HG03520 (cell line): ENCODE measurements around the gene PCNA.
"Not testable (repeated sequence)": the region's sequence is repeated elsewhere in the genome, so short reads cannot be mapped to it uniquely, and the experiment has no call there.

Experiments
- ATAC-seq: cut with Tn5 transposase; IDR thresholded peaks from one replicate; pipeline ENCODE4 v1.9.1; 2021; ENCODE audit warnings: mild to moderate bottlenecking, moderate library complexity; ENCODE audit not compliant: unreplicated experiment

Gene PCNA

DNA sequence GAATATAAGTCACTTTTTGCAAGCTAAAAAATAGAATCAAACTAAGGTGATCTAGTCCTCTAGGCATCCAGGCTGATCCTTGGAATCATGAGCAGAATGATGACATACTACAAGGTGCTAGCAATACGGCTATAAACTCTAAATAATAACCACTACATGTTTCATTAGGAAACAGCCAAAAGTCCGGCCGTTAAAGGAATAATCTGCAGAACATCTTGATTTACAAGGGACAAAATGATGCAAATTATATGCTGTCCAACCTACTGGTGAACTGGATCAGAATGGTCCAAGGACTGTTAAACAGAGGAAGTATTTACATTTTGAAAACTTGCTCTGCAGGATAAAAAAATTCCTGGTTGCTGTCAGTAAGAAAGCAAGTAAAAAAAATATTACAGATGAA is 19.8 kb downstream of the PCNA start:
- ATAC-seq, result not testable (repeated sequence)

DNA sequence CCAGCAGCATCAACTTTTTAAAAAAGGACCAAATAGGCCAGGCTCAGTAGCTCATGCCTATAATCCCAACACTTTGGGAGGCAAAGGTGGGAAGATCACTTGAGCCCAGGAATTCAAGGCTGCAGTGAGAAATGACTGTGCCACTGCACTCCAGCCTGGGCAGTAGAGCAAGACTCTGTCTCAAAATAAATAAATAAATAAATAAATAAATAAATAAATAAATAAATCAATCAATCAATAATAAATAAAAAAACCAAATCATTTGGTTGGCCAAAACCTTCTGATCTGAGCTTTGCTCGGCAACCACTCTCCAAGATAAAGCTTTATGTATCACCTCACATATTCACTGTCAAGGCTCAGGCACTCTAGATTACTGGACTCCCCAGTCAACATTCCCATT is 20.7 kb downstream of the PCNA start:
- ATAC-seq, result not testable (repeated sequence)

DNA sequence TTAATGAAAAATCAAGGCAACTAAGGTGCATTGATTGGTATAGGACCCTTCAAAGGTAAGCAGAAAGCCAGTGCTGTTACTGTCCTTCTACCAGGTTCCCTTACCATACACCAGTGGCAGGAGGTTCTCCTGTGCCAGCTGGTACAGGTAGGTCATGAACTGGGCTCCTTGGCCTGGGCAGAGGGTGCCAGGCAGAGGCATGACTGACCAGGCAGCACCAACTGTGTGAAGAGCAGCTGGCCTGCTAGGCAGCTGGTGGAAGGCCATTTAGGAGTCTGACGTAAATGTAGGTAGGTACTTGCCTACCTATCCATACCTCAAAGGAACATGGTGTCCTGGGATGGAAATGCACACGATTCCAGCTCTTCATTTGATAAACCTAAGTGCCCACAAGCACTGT is 23.3 kb downstream of the PCNA start:
- ATAC-seq, result no peak

DNA sequence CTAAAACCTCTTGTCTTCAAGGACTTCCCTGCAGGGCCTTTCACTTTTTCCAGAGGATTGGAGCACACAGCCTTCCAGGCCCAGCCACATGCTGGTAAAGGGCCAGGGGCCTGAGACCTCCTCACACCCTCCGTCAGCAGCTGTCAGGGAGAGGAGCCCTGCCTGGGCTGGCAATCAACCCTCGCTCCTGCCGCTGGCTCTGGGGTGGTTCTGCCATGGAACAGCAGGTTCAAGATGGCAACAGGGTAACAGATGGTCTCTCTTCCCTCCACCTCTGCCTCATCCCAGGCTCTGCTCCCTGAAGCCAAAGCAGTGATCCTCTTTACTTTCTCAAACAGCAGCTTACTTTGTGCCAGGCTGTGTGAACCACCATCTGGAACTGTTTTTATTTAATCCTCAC is 23.8 kb downstream of the PCNA start:
- no peak for ATAC-seq

DNA sequence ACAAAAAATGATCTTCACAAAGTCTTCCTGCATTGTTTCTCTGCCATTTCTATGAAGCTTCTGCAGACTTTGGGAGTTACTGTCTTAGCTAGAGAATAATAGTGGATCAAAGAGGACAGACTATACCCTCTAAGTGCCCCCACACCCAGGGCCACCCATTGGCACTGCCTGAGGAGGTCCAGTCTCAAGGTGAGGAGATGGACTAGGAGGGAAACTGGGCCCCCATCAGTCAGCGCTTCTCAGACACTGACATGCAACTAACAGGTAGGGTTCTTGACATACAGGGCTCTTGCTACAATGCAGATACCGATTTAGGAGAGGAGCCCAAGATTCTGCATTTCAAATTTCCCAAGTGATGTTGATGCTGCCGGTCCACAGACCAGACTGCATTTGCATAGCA is 24.3 kb downstream of the PCNA start:
- no peak for ATAC-seq

DNA sequence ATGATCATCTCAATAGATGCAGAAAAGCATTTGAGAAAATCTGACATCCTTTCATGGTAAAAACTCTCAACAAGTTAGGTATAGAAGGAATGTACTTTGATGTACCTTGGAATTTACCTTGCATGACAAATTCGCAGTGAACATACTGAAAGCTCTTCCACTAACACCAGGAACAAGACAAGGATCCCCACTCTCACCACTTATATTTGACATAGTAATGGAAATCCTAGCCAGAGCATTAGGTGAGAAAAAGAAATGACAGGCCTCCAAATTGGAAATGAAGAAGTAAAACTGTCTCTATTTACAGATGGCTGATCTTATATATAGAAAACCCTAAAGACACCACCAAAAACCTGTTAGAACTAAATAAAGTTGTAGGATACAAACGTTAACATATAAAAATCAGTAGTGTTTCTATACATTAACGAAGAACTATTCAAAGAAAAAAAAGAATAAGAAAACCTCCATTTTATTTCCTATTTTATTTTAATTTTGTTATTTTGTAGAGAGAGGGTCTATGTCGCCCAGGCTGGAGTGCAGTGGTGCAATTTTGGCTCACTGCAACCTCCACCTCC is 26.9 kb downstream of the PCNA start:
- ATAC-seq, result no peak

DNA sequence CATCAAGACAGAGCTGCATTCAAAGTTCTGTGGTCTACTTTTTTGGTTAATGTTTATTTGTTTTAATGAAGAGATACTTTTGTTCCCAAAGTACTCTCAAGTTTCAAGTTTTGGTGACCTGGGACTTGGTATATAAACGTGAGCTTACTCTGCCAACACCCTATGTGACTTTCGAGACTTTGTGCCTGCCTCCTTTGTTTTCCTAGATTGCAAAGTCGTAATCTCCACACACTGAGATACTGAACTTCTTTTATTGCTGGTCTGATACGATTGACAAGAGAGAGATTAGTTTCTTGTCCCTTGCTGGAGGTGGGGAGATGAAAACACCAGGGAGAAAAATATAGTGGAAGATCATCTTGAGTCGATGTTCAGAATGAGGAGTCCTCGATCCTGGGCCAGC is 27.9 kb downstream of the PCNA start:
- no peak for ATAC-seq

DNA sequence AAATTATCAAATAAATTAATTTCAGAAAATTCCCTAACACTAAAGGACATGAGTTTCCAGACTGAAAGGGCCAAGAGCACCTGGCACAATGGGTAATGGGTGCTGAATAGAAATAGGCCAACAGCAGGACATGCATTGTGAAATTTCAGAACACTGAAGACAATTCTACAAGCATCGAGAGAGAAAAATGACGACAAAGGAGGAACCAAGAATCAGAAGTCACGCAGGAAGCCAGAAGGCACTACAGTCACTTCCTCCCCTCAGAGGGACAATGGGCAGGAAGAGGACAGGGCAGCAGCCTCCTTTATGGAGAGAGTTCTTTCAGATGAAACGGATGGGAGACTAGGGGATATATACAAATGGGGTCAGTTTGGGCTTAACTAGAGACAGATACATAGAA is 29.6 kb downstream of the PCNA start:
- no peak for ATAC-seq

DNA sequence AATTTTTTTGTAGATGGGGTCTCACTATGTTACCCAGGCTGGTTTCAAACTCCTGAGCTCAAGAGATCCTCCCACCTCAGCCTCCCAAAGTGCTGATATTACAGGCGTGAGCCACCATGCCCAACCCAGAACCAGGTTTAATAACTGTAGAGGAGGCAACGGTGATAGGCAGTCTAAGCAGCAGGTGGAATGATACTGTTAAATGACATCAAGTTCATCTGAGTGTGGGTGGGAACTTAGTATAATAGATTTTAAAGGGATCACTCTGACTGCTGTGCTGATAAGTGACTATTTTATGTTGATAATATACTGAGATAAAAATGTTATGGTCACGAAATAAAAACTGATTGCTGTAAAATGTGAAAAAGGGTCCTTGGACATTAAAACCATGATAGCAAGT is 31.1 kb downstream of the PCNA start:
- no peak for ATAC-seq

DNA sequence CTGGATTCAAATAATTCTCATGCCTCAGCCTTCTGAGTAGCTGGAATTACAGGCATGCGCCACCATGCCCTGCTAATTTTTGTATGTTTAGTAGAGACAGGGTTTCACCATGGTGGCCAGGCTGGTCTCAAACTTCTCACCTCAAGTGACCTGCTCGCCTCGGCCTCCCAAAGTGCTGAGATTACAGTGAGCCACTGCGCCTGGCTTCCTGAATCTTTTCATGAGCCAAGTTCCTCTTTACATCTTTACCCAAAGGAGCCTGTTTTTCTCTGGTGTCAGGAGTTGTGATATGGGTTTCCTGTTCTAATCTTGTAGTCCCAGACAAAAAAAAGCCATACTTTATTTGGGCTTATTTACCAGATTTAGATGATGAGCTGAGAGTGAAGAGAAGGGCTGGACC is 34.4 kb downstream of the PCNA start:
- no peak for ATAC-seq

DNA sequence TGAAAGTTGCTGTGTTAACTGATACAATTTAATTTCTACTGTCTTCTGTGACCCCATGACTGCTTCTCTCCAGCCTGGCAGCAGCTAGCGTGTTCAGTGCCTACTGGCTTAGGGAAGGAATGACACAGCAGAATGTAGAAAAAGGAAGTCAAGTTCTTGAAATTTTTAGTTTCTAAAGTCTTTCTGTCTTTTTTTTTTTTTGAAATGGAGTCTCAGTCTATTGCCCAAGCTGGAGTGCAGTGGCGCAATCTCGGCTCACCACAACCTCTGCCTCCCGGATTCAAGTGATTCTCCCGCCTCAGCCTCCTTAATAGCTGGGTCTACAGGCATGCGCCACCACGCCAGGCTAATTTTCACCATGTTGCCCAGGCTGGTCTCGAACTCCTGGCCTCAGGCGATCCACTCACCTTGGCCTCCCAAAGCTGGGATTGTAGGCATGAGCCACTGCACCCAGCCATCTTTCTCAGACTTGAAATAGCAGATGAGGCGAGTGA is 39.3 kb downstream of the PCNA start:
- no peak for ATAC-seq

DNA sequence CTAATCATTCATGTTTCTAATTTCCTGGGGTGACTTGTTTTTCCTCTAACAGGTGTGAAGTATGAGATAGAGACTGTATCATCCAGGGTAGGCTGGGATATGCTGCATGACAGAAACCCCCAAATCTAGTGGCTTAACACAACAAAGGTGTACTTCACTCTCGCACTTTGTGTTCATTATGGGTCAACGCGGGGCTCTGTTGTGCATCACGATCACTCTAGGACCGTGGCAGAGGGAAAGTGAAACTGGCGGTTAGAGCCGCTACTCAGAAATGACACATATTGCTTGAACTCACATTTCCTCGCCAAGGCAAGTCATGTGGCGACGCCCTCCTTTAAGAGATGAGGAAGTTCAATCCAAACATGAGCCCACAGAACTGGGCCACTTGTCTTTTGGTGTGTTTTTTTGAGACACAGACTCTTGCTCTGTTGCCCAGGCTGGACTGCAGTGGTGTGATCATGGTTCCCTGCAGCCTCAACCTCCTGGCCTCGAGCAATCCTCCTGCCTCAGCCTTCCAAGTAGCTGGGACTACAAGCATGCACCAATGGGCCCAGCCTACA is 41.3 kb downstream of the PCNA start:
- ATAC-seq, result peak; percentile 97

DNA sequence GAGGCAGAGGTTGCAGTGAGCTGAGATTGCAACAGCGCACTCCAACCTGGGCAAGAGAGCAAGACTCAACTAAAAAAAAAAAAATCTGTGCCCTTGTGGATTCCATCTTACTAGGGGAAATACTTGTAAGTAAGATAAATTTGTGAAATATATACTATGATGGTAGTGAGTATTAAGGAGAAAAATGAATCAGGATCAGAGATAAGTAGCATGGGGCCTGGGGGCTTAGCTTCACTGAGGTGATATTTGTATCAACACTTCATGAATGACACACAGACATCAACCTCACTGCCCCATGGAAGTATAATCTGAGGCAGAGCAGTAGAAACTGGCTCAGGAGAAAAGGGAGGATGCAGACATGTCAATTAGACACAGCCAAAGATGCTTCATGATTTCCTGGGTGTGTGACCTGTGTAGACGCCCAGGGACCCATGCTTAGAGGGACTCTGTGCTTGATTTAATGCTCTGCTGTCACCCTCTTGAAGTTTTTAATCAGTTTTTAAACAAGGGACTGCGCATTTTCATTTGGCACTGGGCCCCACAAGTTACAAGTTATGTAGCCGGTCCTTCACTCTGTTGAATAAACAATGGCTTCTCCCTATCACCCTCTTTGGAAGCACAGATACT is 41.9 kb downstream of the PCNA start:
- no peak for ATAC-seq

DNA sequence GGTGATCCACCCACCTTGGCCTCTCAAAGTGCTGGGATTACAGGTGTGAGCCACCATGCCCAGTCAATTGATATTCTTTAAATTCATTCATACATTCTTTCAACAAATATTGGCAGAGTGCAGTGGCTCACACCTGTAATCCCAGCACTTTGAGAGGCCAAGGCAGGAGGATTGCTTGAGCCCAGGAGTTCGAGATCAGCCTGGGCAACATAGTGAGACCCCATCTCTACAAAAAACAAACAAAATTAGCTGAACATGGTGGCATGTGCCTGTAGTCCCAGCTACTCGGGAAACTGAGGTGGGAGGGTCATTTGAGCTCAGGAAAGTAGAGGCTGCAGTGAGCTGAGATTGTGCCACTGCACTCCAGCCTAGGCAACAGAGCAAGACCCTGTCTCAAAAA is 42.8 kb downstream of the PCNA start:
- not testable (repeated sequence) for ATAC-seq

DNA sequence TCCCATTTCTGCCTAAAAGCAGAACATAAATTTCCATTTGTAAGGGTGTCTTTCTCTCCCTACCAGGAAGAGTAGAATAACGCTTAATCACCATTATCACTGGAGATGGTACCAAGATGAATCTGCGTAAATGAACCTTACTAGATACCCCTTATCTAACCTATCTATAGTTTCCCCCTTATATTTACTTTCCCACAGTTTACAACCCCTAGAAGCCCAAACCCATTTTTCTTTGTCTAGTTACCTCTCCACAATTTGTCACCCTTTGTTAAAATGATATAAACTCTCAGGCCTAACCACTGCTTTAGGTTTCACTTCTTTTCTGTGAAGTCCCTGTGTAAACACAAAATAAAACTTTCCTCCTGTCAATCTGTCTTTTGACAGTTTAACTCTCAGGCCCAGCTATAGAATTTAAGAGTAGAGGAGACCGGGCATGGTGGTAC is 45.5 kb downstream of the PCNA start:
- ATAC-seq, result no peak

DNA sequence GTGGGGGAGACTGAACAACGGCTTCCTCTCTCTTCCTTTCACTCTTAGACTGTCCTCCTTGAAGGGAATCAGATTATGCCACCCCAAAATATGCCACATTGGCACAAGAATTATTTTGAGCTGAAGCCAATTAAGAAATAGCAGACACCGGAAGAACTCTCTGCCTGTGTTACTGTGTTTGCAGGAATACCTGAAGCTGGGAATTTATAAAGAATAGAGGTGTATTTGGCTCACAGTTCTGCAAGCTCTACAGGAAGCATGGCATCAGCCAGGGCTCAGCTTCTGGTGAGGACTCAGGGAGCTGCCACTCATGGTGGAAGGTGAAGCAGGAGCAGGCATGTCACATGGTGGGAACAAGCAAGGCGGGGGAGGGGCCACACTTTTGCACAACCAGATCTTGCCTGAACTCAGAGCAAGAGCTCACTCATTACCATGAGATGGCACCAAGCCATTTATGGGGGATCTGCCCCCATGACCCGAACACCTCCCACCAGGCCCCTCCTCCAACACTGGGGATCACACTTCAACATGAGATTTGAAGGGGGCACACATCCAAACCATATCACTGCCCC is 46.0 kb downstream of the PCNA start:
- no peak for ATAC-seq

DNA sequence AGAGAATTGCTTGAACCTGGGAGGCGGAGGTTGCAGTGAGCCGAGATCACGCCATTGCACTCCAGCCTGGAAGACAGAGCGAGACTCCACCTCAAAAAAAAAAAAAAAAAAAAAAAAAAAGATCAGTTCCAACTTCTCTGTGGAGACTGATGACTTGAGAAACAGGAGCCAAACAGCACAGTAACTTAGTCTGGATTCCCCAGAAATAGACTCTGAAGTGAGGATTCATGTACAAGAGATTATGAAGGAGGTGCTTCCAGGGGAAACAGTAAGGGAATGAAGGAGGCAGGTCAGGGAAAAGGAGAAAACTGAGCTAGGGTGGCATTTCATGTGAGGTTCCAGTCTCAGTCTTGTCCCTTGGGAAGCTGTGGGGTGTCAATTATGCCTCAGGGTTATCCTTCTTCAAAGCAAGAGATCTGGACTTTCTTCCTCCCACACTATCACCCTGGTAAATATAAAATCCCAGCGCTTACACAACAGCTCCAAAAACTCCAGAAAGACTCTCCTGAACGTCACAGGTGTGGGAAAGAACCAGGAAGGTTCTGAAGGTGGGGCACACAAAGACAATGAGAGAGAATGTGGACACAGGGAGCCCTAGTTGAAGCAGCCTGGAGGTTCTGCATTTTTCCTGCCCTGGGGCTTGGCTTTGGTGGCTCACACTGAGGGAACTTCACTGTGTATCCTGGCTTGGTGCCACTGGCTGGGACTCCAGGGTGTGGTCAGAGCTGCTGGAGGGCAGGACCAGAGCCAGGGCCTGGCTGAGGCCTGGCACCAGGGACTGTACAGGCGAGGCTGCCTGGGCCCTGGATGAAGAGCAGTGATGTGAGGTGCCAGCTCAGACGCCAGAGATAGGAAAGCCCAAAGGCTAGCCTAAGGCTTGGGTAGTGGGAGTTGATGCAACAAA is 46.8 kb downstream of the PCNA start:
- ATAC-seq, result no peak

DNA sequence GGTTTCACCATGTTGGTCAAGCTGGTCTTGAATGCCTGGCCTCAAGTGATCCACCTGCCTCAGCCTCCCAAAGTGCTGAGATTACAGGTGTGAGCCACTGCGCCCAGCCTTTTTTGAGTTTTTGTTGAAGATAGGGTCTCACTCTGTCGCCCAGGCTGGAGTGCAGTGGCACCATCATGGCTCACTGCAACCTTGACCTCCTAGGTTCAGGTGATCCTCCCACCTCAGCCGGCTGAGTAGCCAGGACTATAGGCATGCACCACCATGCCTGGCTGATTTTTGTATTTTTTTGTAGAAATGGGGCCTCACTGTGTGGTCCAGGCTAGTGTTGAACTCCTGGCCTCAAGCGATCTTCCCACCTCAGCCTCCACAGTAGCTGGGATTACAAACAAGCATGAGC is 47.8 kb downstream of the PCNA start:
- not testable (repeated sequence) for ATAC-seq

DNA sequence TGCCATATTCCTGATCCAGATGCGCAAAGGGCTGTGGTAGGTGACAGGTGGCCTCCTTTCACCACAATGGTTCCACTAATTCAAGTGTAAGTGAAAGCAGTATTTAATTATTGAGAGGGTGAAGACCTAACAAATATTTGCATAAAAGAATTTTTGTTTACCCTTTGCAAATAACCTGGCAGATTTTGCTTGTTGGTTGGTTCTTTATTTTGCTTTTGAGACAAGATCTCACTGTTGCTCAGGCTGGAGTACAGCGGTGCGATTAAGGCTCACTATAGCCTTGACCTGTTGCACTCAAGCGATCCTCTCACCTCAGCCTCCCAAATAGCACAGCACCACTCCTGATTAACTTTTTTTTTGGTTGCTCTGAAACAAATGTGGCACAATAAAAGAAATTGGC is 49.2 kb downstream of the PCNA start:
- no peak for ATAC-seq

DNA sequence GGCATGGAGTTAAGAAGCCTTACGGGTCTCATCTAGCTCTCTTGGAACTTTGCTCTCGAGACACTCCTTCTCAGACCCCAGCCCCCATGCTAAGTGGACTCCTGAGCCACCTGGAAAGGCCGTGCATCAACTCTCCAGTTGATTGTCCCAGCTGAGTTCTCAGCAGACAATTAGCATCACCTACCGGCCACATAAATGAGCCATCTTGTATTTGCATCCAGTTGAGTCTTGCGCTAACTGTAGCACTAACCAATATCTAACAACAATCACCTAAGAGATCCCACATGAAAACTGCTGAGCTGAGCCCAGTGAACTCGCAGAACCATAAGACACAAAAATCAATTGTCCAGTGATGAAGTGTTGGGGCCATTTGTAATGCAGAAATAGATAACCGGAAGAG is 49.7 kb downstream of the PCNA start:
- no peak for ATAC-seq

DNA sequence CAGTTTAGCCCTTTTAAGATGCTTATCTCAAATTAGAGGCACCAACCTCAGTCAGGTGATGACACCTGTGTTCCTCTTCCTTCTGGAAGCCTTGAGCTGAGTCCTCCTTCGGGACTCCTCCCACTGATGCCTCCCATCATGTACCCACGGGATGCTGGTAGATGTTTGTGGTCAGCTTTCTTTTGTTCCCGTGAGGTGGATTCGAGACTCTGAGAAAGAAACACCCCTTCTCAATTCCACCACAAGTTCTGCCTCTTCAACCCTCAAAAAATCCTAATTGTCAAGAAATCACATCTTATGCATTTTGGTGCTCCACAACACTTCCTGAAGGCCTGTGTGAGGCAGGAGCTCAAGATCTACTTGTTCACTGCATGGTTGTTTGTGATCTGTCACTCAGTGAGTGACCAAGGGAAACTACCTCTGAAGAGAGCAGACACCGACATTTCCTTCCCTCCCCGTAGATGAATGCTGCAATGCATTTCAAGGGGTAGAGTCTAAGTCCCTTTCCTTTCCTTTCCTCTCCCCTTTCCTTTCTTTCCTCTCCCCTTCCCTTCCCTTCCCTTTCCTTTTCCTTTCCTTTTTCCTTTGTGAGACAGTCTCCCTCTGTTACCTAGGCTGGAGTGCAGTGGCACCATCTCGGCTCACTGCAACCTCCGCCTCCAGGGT is 50.5 kb downstream of the PCNA start:
- no peak for ATAC-seq
